ENCODE measurements around the gene MTHFSD. TPM values are rescaled to one million over a fixed set of nuclear protein-coding genes. Genes with fewer than 3 reads are reported as not detected.

The MTHFSD gene
- total and polyA plus RNA-seq, 4 donors, result 9.4 to 28.5 (median 16.6) TPM

GRCh38 chr16:86503830-86504229 lies 51.2 kb downstream of the MTHFSD start:
- Histone ChIP-seq H3K4me1 (ENCODE audit: control insufficient read depth in 5 of 5, insufficient read depth in 5 of 5, low read length in 5 of 5) (peaks cover 0 to 49% (median 10%) of the 10 kb centered on the region in 5 donors), H3K9me3 (ENCODE audit: control insufficient read depth in 4 of 4, insufficient read depth in 3 of 4, low read length in 3 of 4) (peaks cover 0 to 3% (median 0%) of the 10 kb centered on the region in 4 donors), H3K27me3 (ENCODE audit: control insufficient read depth in 3 of 3, insufficient read depth in 3 of 3, low read length in 2 of 3) (peaks cover 10 to 84% (median 27%) of the 10 kb centered on the region in 3 donors), H3K27ac (ENCODE audit: low read depth in 1 of 2, low read length in 1 of 2) (peak overlapping the region in 1 of 2 donors; percentile 66), H3K4me3 (peak overlapping the region; percentile 30), H3K9ac (ENCODE audit: insufficient read depth in 1 of 2, low read length in 2 of 2) (no peak overlapping the region), H3K36me3 (ENCODE audit: control insufficient read depth in 4 of 4, insufficient read depth in 4 of 4, low read length in 4 of 4) (peaks cover 0 to 2% (median 0%) of the 10 kb centered on the region in 4 donors)
- WGBS, 2 donors, result 19 to 28% methylated on average over 6 of the region's 6 CpGs
- no peak for ATAC-seq (ENCODE audit: insufficient read depth, low FRiP score)
- DNase-seq, result peak in 1 of 3 donors; percentile 11
- TF ChIP-seq, protein P1, sequence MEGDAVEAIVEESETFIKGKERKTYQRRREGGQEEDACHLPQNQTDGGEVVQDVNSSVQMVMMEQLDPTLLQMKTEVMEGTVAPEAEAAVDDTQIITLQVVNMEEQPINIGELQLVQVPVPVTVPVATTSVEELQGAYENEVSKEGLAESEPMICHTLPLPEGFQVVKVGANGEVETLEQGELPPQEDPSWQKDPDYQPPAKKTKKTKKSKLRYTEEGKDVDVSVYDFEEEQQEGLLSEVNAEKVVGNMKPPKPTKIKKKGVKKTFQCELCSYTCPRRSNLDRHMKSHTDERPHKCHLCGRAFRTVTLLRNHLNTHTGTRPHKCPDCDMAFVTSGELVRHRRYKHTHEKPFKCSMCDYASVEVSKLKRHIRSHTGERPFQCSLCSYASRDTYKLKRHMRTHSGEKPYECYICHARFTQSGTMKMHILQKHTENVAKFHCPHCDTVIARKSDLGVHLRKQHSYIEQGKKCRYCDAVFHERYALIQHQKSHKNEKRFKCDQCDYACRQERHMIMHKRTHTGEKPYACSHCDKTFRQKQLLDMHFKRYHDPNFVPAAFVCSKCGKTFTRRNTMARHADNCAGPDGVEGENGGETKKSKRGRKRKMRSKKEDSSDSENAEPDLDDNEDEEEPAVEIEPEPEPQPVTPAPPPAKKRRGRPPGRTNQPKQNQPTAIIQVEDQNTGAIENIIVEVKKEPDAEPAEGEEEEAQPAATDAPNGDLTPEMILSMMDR (IDR thresholded peaks at IDR 0.05; ENCODE audit: control extremely low read depth, extremely low read depth), result no peak

DNA sequence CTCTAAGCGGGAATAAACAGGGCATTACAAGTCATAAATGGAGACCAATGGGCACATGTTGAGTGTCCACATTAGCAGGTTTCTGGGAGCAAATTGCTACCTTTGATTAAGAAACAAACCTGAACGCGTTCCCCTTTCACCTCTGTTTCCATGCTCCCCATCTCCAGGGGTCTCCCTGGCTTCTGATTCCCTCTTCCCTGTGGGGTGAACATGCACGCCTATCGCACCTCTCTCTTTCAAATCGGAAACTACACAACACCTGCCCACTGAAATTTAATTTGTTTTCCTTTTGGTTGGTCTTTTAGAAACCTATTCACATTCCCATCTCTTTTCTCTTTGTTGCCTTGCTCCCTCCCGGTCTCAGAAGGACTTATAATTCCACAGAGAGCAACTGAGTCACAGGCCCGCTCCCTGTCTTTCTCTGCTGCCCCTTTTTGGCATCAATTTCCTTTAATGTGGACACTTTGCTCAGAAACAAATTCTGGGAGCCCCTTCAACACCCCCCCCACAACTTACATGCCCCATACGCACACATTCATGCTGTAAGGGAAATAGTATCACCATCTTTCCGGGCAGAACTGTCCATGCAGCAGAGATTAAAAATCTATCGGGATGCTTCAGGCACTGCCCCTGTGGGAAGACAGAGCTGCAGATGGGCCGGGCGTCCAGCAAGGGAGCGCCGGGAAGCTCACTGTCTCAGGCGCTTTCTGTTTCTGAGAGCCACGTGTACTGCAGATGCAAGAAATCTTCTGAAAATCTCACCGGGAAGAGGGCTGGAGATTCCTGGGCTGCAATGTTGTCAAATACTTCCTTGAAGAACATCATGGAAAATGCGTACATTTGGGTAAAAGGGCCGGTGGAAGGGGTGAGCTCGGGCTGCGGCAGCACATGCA lies 51.9 kb downstream of the MTHFSD start:
- peak in 1 of 3 donors; percentile 12 for DNase-seq
- Histone ChIP-seq H3K9ac (ENCODE audit: insufficient read depth in 1 of 2, low read length in 2 of 2) (peak overlapping the region in 1 of 2 donors; percentile 49), H3K36me3 (ENCODE audit: control insufficient read depth in 4 of 4, insufficient read depth in 4 of 4, low read length in 4 of 4) (peaks cover 0 to 2% (median 0%) of the 10 kb centered on the region in 4 donors), H3K4me3 (no peak overlapping the region), H3K27me3 (ENCODE audit: control insufficient read depth in 3 of 3, insufficient read depth in 3 of 3, low read length in 2 of 3) (peaks cover 9 to 90% (median 29%) of the 10 kb centered on the region in 3 donors), H3K4me1 (ENCODE audit: control insufficient read depth in 5 of 5, insufficient read depth in 5 of 5, low read length in 5 of 5) (peaks cover 0 to 51% (median 4%) of the 10 kb centered on the region in 5 donors), H3K9me3 (ENCODE audit: control insufficient read depth in 4 of 4, insufficient read depth in 3 of 4, low read length in 3 of 4) (peaks cover 0 to 3% (median 0%) of the 10 kb centered on the region in 4 donors), H3K27ac (ENCODE audit: low read depth in 1 of 2, low read length in 1 of 2) (peak overlapping the region in 1 of 2 donors; percentile 39)
- TF ChIP-seq, protein P1 (IDR thresholded peaks at IDR 0.05; ENCODE audit: control extremely low read depth, extremely low read depth), result no peak
- 19 to 23% methylated on average over 22 of the region's 22 CpGs for WGBS, 2 donors
- ATAC-seq (ENCODE audit: insufficient read depth, low FRiP score), result no peak

GRCh38 chr16:86501989-86502855 lies 52.8 kb downstream of the MTHFSD start:
- WGBS, 2 donors, result 20 to 29% methylated on average over 19 of the region's 19 CpGs
- H3K4me1 ChIP-seq (ENCODE audit: control insufficient read depth in 5 of 5, insufficient read depth in 5 of 5, low read length in 5 of 5), result peaks cover 0 to 46% (median 0%) of the 10 kb centered on the region in 5 donors
- H3K9ac ChIP-seq (ENCODE audit: insufficient read depth in 1 of 2, low read length in 2 of 2), result peak overlapping the region in 1 of 2 donors; percentile 49
- DNase-seq (peak in 1 of 3 donors; percentile 9), ATAC-seq (ENCODE audit: insufficient read depth, low FRiP score) (no peak)
- no peak overlapping the region for H3K4me3 ChIP-seq
- TF ChIP-seq, protein P1 (IDR thresholded peaks at IDR 0.05; ENCODE audit: control extremely low read depth, extremely low read depth), result no peak
- H3K36me3 ChIP-seq (ENCODE audit: control insufficient read depth in 4 of 4, insufficient read depth in 4 of 4, low read length in 4 of 4), result peaks cover 0 to 2% (median 0%) of the 10 kb centered on the region in 4 donors
- peaks cover 0 to 3% (median 0%) of the 10 kb centered on the region in 4 donors for H3K9me3 ChIP-seq (ENCODE audit: control insufficient read depth in 4 of 4, insufficient read depth in 3 of 4, low read length in 3 of 4)
- peak overlapping the region in 1 of 2 donors; percentile 28 for H3K27ac ChIP-seq (ENCODE audit: low read depth in 1 of 2, low read length in 1 of 2)
- H3K27me3 ChIP-seq (ENCODE audit: control insufficient read depth in 3 of 3, insufficient read depth in 3 of 3, low read length in 2 of 3), result peaks cover 0 to 85% (median 31%) of the 10 kb centered on the region in 3 donors
